Hepatic stellate cell (primary cell): ENCODE data around the gene KIF21B.

Source experiments
- DNase-seq: peaks from one replicate; pipeline ENCODE4 v3.0.0; 2011; ENCODE audit warnings: low spot score

KIF21B gene

DNA sequence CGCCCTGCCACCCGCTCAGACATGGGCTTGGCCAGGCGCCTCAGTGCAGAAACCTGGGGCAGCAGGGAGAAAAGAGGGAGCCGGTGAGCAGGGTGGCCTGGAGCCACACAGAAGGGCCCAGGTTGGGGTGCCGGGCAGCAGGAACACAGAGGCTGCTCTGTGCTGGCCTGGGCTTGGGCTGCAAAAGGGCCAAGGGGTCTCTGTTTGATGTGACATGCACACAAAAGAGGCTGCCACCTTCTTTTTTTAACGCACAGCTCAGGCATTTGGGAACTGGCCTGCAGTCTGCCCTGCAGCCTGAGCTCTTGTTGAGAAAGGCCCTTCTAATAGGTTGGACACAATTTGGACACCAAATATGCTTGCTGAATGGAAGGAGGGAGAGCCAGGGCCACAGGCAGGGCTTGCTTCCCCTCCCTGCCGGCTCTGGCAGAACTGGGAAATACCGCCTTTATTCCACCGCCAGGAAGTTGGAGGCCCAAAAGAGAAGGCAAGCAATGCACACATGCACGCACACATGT is 32.4 kb downstream of the KIF21B start:
- no peak for DNase-seq

DNA sequence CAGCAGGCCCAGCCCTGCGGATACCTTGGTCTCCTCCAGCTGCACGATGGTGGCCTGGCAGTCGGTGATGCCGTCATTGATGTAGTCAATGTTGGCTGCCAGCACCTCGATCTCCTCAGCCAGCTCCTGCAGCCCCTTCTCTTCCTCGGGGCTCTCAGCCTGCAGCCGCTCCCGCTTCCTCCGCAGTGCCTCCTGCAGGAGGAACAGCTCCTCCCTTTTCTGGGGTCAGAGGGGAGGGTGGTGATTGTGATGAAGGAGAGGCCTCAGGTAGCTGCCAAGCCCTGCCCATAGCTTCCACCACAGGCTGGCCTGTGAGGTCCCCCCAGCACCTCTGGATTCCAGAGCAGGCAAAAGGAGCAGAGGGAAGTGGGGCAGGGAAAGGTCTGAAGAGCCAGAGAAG is 33.4 kb downstream of the KIF21B start:
- DNase-seq: no peak

DNA sequence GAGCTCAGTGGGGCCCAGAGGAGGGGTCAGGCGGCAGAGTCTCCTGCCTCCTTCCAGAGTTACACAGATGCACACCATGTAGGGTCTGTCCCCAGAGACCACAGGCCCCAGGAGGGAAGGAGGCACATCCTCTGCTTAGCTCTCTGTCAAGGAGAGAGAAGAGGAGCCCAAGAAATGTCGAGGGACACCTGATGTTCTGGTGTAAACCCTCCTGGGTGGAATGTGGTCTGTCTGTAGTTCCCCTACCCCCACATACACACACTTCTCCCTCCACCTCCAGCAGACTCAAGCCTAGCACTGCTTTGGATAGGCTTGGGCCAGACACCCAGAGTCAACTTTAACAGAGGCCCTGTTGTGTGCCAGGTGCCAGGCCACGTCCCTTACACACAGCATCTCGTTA is 34.2 kb downstream of the KIF21B start:
- DNase-seq: no peak

- DNase-seq: no peak
Observed at GRCh38 chr1:200988693-200989092, 34.8 kb downstream of the KIF21B start.

DNA sequence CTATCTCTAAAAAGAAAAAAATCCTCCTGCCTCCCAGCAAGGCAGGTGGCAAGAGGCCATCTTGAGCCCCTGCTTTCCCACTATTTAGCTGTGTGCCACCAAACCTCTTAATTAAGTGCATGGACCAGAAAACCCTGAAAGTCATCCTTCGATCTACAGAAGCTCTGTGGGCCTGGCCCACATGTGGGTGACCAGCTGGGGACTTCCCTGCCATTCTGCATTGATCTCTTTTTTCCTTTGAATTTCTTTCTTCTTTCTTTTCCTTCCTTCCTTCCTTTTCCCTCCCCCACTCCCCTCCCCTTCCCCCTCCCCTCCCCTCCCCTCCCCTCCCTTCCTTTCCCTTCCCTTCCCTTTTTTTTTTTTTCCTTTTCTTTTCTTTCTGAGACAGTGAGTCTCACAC is 38.0 kb downstream of the KIF21B start:
- no peak for DNase-seq

GRCh38 chr1:200983035-200983561 is 40.4 kb downstream of the KIF21B start:
- no peak for DNase-seq

- peak; percentile 60 for DNase-seq
Observed at GRCh38 chr1:200982071-200982945, 41.2 kb downstream of the KIF21B start.

DNA sequence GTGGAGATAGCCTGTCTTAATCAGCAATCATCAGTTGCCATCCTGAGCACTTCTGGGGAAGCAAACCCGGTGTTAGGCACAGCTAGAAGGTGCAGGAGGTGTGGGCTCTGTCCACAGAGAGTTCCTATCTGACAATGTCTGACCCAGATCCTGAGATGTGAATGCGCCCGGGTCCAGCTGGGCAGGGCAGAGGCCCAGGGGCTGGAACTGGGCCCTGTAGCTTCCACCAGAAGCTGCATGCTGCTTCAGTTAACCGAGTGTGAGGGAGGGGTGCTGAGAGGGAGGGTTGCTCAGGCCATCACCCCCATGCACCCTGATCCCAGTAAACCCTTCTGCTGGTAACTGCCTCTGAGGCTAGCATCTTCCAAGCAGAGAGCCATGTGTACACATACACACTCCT is 42.2 kb downstream of the KIF21B start:
- no peak for DNase-seq

DNA sequence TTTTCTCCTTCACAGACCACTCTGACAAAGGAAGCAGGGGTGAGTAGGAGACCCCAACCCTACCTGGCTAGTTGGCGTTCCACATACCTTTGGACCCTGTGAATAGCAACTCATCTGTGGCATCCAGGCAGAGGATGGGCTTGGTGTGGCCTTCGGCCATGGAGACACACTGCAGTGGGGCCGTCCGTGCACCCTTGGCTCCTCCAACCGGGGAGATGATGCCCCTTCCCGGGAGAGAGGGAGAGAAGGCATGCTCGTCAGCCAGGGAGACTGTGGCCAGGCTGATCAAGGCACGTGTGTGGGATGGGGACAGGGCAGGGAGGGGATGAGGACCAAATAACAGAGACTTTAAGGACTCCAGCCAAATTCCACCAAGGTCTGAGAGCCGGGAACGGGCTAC is 42.6 kb downstream of the KIF21B start:
- no peak for DNase-seq

- DNase-seq: no peak
Observed at GRCh38 chr1:200980452-200980772, 43.1 kb downstream of the KIF21B start.

DNA sequence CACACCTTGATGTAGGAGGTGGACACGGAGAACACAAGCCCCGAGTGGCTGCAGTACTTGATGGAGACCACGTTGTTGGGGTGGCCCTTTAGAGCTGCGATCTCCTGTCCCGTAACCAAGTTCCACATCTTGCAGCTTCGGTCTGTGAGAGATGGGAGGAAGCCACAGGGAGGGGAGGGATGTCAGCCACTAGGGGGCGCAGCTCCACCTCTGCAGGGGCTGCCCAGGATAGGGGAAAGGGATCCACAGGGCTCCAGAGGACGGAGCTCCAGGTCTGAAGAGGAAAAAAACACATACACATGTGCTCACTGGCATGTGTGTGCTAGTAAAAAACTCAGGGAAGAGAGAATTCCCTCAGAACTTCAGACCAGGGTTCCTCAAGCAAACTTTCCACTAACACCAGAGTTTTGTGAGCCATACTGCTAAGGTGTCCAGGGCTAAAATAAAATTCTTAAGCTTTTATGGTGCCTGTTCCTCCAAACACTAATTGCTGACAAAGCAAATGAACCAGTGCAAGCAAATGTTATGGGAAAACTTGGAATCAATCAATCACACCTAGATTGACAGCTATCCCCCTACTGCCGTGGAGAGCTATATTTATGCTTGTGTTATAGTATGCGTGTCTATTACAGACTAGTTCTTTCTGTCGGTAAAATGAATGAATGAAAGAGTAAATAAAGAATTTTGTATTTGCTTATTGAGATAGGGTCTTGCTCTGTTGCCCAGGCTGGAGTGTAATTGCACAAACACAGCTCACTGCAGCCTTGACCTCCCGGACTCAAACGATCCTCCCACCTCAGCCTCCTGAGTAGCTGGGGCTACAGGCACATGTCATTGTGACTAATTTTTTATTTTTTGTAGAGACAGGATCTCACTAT is 43.7 kb downstream of the KIF21B start:
- DNase-seq: peak; percentile 32

DNA sequence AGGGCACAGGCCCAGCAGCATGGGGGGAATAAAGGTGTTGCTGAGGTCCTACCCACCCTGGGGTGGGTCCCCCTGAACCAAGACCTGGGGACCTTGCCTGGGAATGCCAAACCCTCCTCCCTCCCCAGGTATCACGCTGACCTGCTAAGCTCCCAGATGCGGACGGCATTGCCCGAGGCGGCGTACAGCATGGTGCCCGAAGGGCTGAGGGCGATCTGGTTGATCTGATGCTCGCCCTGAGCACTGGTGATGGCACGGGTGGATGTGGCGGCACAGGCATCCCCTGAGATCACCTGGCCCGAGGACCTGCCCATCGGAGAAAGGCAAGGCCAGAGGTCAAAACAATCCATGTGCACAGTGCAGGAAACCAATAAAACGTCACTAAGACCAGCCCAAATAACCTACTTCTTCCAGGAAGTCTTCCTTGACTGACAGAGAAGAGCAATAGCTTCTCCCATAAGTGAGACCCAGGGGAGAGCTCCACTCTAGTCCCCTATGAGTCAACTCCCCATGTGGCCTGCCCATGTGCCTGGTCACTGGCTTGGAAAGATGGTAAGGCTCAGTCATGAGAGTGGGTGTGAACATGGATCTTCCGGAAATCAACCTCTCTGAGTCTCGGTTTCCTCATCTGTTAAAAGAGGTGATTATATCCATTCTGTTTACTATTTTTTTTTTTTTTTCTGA is 46.3 kb downstream of the KIF21B start:
- no peak for DNase-seq

DNA sequence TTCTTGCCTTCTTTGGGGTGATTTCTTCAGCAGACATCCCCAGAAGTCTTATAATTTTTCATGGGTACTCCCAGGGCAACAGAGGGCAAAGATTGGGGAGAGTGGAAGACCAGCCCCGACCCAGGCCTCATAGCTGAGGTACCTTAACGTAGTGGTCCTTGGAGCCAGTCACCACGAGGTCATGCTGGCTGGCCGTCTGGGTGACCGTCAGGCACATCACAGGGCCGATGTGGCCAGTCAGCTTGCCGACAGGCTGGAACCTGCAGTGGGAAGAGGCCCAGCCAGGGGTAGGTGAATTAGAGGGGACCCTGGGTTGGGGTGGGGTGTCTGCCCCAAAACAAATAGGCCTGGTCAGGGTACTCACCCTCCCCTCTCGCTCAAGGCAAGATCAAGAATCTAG is 46.9 kb downstream of the KIF21B start:
- no peak for DNase-seq

- DNase-seq: no peak
Observed at GRCh38 chr1:200975458-200975857, 48.1 kb downstream of the KIF21B start.

- DNase-seq: no peak
Observed at GRCh38 chr1:200974711-200975110, 48.8 kb downstream of the KIF21B start.

GRCh38 chr1:200973937-200974657 is 49.4 kb downstream of the KIF21B start:
- DNase-seq: no peak

DNA sequence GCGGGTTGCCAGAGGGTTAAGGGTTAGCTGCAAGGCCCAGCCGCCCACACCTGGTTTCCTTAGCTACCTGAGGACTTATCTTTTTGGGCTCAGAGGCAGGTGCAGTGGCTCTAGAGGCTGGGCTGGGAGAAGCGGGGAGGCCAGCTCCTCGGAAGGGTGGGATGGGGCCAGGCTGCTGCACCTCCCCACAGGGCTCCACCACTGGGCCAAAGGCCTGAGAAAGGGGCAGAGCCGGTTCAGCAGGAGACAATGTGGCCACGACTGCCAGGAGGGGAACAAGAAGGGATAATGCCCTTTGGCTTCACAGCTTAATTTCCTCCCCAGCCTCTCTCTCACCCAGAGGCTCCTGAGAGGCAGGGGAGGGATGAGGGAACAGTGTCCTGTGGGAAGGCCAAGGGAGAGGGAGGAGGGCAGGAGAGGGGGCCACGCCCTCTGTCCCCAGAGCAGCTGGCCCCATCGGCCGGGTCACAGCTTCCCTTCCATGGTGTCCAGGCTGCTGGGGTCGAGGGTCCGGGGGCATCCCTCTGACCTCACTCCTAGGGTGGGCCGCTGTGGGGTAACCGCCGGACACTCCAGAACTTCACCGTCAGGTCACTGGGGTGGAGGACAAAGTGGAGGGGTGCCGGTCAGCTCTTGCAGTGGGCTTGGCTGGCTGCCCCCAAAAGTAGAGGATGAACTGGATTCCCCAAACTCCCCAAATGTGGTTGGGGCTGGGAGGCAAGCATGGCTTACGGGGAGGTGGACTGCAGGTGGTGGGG is 50.4 kb downstream of the KIF21B start:
- no peak for DNase-seq

DNA sequence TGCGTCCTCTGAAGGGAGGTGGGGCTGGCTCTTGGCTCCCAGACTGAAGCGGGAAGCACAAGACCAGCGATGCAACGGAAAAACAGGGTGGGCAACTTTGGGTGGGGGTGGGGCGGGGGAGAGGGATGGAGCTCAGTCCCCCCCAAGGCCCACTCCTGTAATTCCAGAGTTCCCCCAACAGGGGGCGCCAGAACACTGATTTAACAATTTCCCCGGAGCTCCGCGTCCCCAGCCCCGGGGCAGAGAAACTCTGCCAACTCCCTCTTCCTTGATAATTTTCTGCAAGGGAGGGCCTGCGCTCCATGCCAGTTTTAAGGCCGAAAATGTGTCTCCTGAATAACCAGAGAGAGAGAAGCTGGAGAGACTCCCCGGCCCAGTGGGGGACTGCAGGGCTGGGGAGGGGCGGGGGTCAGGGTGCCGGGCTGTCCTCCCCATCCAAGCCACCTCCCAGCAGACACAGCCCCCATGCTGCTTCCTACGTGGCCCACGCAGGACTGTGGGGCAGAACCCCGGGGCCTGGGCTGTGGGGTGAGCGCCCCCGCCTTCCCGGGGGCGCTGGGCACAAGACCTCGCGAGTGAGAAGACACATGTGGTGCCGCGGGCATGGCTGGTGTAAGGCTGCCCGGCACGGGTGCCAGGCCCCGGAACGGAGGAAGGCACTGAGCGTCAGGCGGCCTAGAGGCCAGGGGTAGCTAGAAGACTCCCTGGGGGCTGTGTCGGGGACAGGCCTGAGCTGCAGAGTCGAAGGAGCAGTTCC is 51.4 kb downstream of the KIF21B start:
- DNase-seq: peak; percentile 85

GRCh38 chr1:200971428-200971903 is 52.0 kb downstream of the KIF21B start:
- no peak for DNase-seq
